CMK (cell line): ENCODE measurements around the gene ACSL6.

Experiments used
- DNase-seq: peaks from one replicate; pipeline ENCODE4 v3.0.0-alpha.2; 2010; ENCODE audit warnings: low read depth

The ACSL6 gene

GRCh38 chr5:132046880-132047299 is 35.4 kb upstream of the ACSL6 start:
- no peak for DNase-seq

GRCh38 chr5:132044207-132044606 is 32.7 kb upstream of the ACSL6 start:
- DNase-seq = no peak

GRCh38 chr5:132037353-132037752 is 25.9 kb upstream of the ACSL6 start:
- no peak for DNase-seq

- no peak for DNase-seq
These were observed 21.7 kb upstream of the ACSL6 start for GRCh38 chr5:132033122-132033521.

GRCh38 chr5:132032196-132032595 is 20.7 kb upstream of the ACSL6 start:
- no peak for DNase-seq

- no peak for DNase-seq
These were observed 19.2 kb upstream of the ACSL6 start for GRCh38 chr5:132030610-132031009.

GRCh38 chr5:132029609-132030330 is 18.3 kb upstream of the ACSL6 start:
- no peak for DNase-seq

- no peak for DNase-seq
These were observed 15.6 kb upstream of the ACSL6 start for GRCh38 chr5:132027027-132027426.

- no peak for DNase-seq
These were observed 15.1 kb upstream of the ACSL6 start for GRCh38 chr5:132026516-132027008.

GRCh38 chr5:132025403-132025971 is 14.0 kb upstream of the ACSL6 start:
- DNase-seq = no peak

- DNase-seq = no peak
These were observed 13.4 kb upstream of the ACSL6 start for GRCh38 chr5:132024789-132025402.

GRCh38 chr5:132024117-132024435 is 12.6 kb upstream of the ACSL6 start:
- no peak for DNase-seq

- no peak for DNase-seq
These were observed 12.0 kb upstream of the ACSL6 start for GRCh38 chr5:132023258-132024116.

- DNase-seq = no peak
These were observed 11.3 kb upstream of the ACSL6 start for GRCh38 chr5:132022737-132023136.

GRCh38 chr5:132021654-132022053 is 10.2 kb upstream of the ACSL6 start:
- DNase-seq = no peak

GRCh38 chr5:132020568-132021339 is 9.3 kb upstream of the ACSL6 start:
- DNase-seq = no peak

- DNase-seq = no peak
These were observed 8.5 kb upstream of the ACSL6 start for GRCh38 chr5:132019857-132020555.

- DNase-seq = no peak
These were observed 7.9 kb upstream of the ACSL6 start for GRCh38 chr5:132019337-132019736.

GRCh38 chr5:132017738-132018625 is 6.5 kb upstream of the ACSL6 start:
- no peak for DNase-seq

- DNase-seq = no peak
These were observed 5.9 kb upstream of the ACSL6 start for GRCh38 chr5:132017316-132017715.
